Measurements from ENCODE around the gene ZNF558. TPM values are rescaled to one million over a fixed set of nuclear protein-coding genes. Genes with fewer than 3 reads are reported as not detected.
A peak's percentile ranks its signal among the peaks of the same experiment; 100 is the strongest.

Gene ZNF558
- total RNA-seq = 100 to 1,000 TPM in 1 of 4 donors, 10 to 100 TPM in 2, 1 to 10 TPM in 1; 8.2 to 117 (median 50.0) TPM

DNA sequence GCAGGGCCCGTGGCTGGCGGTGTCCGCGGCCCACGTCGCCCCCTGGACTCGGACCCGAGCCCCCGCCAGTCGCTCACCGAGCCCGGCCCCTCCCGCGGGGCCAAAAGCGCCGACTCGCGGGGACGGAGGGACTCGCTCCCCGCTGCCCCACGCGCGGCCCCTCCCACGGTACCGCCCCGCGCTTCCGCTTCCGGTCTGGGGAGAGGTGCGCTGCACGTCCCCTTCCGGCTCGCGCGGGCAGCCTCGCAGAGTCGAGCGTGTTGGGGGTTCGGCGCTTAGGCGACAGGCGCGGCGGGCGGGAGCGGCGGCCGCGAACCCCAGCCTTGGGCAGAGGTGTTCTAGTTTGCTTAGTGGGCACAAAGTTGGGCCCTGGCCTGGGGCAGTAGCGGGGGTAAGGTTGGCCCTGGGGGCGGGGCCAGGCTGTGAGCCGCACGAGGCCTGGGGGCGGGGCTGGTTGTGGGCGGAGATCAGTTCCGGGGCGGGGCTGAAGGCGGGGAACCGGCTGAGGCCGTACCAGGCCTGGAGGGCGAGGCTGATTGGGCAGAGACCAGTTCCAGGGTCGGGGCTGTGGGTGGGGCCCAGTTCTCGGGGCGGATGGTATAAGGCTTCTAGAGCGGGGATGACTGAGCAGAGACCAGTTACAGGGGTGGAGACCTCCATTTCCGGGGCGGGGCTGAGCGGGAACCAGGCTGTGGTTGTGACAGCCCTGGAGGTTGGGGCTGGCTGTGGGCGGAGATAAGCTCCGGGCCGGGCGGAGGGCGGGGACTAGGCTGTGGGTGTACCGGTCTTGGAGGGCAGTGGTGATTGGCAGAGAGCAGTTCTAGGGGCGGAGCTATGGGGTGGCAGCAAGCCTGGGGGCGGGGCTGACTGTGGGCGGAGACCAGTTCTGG is at the start of gene ZNF558, which contains the start of gene MBD3L1:
ZNF558 (minus strand) TSS at position 173 of the 890 bp plus-strand sequence. CDS start 9,645 bp downstream, outside the sequence.
MBD3L1 (plus strand) TSS at position 246 of the 890 bp plus-strand sequence. CDS start 10,302 bp downstream, outside the sequence.
- Histone ChIP-seq H3K4me3 (peak within 1 kb of the TSS; percentile 56 to 85), H3K27me3 (no peaks in the 10 kb centered on the region), H3K9me3 (no peaks in the 10 kb centered on the region), H3K27ac (peak within 1 kb of the TSS; percentile 92 to 96), H3K36me3 (no peaks in the 10 kb centered on the region), H3K4me1 (peaks cover 0 to 6% of the 10 kb centered on the region in 2 donors)
- intact Hi-C loops (cut with DNase I; ENCODE audit: low total_unique reads) = no loop called here
- TF ChIP-seq, protein P1, sequence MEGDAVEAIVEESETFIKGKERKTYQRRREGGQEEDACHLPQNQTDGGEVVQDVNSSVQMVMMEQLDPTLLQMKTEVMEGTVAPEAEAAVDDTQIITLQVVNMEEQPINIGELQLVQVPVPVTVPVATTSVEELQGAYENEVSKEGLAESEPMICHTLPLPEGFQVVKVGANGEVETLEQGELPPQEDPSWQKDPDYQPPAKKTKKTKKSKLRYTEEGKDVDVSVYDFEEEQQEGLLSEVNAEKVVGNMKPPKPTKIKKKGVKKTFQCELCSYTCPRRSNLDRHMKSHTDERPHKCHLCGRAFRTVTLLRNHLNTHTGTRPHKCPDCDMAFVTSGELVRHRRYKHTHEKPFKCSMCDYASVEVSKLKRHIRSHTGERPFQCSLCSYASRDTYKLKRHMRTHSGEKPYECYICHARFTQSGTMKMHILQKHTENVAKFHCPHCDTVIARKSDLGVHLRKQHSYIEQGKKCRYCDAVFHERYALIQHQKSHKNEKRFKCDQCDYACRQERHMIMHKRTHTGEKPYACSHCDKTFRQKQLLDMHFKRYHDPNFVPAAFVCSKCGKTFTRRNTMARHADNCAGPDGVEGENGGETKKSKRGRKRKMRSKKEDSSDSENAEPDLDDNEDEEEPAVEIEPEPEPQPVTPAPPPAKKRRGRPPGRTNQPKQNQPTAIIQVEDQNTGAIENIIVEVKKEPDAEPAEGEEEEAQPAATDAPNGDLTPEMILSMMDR (IDR thresholded peaks at IDR 0.05) = peak in 3 of 4 experiments; percentile 38 to 56 (median 43)
- TF ChIP-seq POLR2A (IDR thresholded peaks at IDR 0.05) = peak; percentile 72 to 88
- DNase-seq = peak; percentile 99

DNA sequence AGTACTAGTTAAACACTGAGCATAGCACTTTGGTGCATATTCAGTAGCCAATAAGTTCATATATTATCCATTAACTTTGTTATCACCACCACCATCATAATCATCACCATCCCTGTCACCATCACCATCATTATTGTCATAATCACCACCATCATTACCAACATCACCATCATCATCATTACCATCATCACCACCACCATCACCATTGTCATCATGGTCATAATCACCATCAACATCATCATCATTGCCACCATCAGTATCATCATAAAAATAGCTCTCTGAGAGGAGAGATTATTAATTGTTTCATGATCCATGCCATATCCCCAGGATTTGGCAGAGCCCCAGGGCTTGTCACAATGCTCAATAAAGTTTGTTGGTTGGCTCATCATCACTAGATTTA is 49.4 kb upstream of the ZNF558 start:
- no peak overlapping the region for H3K4me3 ChIP-seq
- no peaks in the 10 kb centered on the region for H3K9me3 ChIP-seq
- H3K36me3 ChIP-seq = no peaks in the 10 kb centered on the region
- TF ChIP-seq, protein P1 (IDR thresholded peaks at IDR 0.05) = no peak
- no peak for TF ChIP-seq POLR2A (IDR thresholded peaks at IDR 0.05)
- H3K27ac ChIP-seq = no peak overlapping the region
- H3K27me3 ChIP-seq = no peaks in the 10 kb centered on the region
- no peak for DNase-seq
- H3K4me1 ChIP-seq = no peaks in the 10 kb centered on the region
- intact Hi-C loops (cut with DNase I; ENCODE audit: low total_unique reads) = no loop called here

DNA sequence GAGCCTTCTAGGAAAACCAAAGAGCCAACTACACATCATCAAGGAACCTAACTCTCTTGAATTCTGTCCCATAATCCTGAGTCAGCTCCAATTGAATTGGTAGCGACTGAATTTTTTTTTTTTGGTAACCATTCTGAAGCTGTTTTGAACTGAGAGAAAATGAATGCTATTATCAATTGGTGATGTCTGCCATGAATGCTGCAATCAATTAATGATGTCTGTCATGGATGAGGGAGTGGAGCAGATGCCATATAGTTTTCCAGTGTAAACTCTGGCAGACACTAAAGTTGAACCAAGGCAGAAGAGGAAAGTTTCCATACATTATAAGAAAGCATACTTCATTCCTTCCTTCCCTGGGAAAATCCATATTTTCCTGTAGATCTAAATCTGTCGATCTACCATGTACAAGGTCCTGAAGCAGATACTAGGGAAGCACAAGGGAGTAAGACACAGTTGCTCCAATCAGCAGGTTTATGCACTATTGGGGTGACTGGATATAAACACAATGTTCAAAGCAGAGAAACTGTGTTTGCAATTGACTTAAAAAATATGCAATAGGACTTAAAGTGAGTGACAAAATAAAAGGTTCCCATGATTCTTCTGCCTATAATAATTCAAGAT is 48.9 kb upstream of the ZNF558 start:
- TF ChIP-seq, protein P1 (IDR thresholded peaks at IDR 0.05) = no peak
- no peak for TF ChIP-seq POLR2A (IDR thresholded peaks at IDR 0.05)
- Histone ChIP-seq H3K4me1 (no peaks in the 10 kb centered on the region), H3K36me3 (no peaks in the 10 kb centered on the region), H3K27ac (no peak overlapping the region), H3K9me3 (no peaks in the 10 kb centered on the region), H3K27me3 (no peaks in the 10 kb centered on the region), H3K4me3 (no peak overlapping the region)
- intact Hi-C loops (cut with DNase I; ENCODE audit: low total_unique reads) = no loop called here
- DNase-seq = no peak

DNA sequence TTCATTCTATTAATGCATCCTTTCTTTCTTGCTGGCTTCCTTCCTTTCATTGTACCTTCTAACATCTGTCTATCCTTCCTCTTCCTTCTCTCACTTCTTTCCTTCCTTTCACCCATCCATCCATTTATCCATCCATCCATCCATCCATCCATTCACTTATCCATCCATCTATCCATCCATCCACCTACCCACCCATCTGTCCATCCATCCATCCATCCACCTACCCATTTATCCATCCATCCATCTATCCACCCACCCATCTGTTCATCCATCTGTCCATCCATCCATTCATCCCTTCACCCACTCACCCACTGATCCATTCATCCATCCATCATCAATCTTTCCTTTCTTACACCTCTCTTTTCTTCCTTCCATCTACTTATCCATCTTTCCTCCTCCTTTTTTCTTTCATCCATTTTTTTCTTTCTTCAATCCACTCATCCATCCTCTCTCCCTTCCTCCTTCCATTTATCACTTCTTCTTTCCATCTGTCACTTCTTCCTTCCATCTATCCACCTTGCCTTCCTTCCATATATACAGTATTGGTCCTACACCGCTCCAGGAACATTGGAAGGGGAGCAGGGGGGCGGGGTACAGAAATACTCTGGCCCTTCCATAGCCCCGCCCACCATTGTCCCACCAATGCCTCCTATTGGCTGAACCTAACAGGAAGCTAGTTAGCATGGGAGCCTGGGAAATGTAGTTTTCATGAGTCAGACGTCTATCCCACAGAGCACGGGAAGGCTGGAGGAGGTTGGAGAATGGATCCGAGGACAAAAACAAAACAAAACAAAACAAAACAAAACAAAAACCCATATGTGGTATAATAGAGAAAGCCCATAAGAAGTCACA is 46.0 kb upstream of the ZNF558 start:
- no peak for DNase-seq
- H3K27me3 ChIP-seq = no peaks in the 10 kb centered on the region
- H3K9me3 ChIP-seq = no peaks in the 10 kb centered on the region
- no peak overlapping the region for H3K27ac ChIP-seq
- no peak overlapping the region for H3K4me3 ChIP-seq
- intact Hi-C loops (cut with DNase I; ENCODE audit: low total_unique reads) = no loop called here
- H3K36me3 ChIP-seq = no peaks in the 10 kb centered on the region
- TF ChIP-seq, protein P1 (IDR thresholded peaks at IDR 0.05) = no peak
- no peak for TF ChIP-seq POLR2A (IDR thresholded peaks at IDR 0.05)
- H3K4me1 ChIP-seq = no peaks in the 10 kb centered on the region

Data from uterus (tissue), 4 donors.